Measurements from ENCODE around the gene SUN1. TPM values are rescaled to one million over a fixed set of nuclear protein-coding genes. Genes with fewer than 3 reads are reported as not detected.

SUN1 gene
- total and polyA plus RNA-seq, 2 experiments from 2014 or later: 63.3 to 145 TPM

GRCh38 chr7:856444-857095, 24.3 kb downstream of the SUN1 start:
- Histone ChIP-seq H3K36me3 (ENCODE audit: insufficient read depth) (peaks cover 45% of the 10 kb centered on the region; the same call in 1 of the 2 replicates), H3K4me1 (ENCODE audit: insufficient read depth) (no peaks in the 10 kb centered on the region), H3K79me2 (replicated peaks; ENCODE audit: insufficient read depth) (peaks cover 7% of the 10 kb centered on the region; the same call in 1 of the 2 replicates), H3K9me2 (ENCODE audit: insufficient read depth) (no peaks in the 10 kb centered on the region), H3K27me3 (ENCODE audit: insufficient read depth) (no peaks in the 10 kb centered on the region), H3K4me2 (no peak overlapping the region), H3F3A (replicated peaks; ENCODE audit: low read depth) (no peaks in the 10 kb centered on the region), H4K20me1 (replicated peaks; ENCODE audit: insufficient read depth) (peaks cover 7% of the 10 kb centered on the region), H3K4me3 (no peak overlapping the region), H2AFZ (no peak overlapping the region), H3K27ac (ENCODE audit: low read depth) (no peak overlapping the region)
- no peak overlapping the region for H3K27ac Mint-ChIP-seq
- peaks cover 90% of the 10 kb centered on the region for H3K36me3 Mint-ChIP-seq (ENCODE audit: low read depth)
- H3K4me3 Mint-ChIP-seq: no peak overlapping the region
- no peaks in the 10 kb centered on the region for H3K9me3 Mint-ChIP-seq
- ATAC-seq (no peak), DNase-seq (ENCODE audit: low spot score) (no peak)
- TF ChIP-seq JUNB (IDR thresholded peaks at IDR 0.05; ENCODE audit: unreplicated experiment): no peak
- TF ChIP-seq CTCF (conservative IDR thresholded peaks at IDR 0.05; ENCODE audit: low read depth in 2 of 2): no peak
- no peak for TF ChIP-seq CREB1 (CRISPR knock-in tag; IDR thresholded peaks at IDR 0.05; ENCODE audit: low read depth)
- no peak for TF ChIP-seq EZH2 (IDR thresholded peaks at IDR 0.05; ENCODE audit: low read depth, unreplicated experiment)
- TF ChIP-seq, protein P1, sequence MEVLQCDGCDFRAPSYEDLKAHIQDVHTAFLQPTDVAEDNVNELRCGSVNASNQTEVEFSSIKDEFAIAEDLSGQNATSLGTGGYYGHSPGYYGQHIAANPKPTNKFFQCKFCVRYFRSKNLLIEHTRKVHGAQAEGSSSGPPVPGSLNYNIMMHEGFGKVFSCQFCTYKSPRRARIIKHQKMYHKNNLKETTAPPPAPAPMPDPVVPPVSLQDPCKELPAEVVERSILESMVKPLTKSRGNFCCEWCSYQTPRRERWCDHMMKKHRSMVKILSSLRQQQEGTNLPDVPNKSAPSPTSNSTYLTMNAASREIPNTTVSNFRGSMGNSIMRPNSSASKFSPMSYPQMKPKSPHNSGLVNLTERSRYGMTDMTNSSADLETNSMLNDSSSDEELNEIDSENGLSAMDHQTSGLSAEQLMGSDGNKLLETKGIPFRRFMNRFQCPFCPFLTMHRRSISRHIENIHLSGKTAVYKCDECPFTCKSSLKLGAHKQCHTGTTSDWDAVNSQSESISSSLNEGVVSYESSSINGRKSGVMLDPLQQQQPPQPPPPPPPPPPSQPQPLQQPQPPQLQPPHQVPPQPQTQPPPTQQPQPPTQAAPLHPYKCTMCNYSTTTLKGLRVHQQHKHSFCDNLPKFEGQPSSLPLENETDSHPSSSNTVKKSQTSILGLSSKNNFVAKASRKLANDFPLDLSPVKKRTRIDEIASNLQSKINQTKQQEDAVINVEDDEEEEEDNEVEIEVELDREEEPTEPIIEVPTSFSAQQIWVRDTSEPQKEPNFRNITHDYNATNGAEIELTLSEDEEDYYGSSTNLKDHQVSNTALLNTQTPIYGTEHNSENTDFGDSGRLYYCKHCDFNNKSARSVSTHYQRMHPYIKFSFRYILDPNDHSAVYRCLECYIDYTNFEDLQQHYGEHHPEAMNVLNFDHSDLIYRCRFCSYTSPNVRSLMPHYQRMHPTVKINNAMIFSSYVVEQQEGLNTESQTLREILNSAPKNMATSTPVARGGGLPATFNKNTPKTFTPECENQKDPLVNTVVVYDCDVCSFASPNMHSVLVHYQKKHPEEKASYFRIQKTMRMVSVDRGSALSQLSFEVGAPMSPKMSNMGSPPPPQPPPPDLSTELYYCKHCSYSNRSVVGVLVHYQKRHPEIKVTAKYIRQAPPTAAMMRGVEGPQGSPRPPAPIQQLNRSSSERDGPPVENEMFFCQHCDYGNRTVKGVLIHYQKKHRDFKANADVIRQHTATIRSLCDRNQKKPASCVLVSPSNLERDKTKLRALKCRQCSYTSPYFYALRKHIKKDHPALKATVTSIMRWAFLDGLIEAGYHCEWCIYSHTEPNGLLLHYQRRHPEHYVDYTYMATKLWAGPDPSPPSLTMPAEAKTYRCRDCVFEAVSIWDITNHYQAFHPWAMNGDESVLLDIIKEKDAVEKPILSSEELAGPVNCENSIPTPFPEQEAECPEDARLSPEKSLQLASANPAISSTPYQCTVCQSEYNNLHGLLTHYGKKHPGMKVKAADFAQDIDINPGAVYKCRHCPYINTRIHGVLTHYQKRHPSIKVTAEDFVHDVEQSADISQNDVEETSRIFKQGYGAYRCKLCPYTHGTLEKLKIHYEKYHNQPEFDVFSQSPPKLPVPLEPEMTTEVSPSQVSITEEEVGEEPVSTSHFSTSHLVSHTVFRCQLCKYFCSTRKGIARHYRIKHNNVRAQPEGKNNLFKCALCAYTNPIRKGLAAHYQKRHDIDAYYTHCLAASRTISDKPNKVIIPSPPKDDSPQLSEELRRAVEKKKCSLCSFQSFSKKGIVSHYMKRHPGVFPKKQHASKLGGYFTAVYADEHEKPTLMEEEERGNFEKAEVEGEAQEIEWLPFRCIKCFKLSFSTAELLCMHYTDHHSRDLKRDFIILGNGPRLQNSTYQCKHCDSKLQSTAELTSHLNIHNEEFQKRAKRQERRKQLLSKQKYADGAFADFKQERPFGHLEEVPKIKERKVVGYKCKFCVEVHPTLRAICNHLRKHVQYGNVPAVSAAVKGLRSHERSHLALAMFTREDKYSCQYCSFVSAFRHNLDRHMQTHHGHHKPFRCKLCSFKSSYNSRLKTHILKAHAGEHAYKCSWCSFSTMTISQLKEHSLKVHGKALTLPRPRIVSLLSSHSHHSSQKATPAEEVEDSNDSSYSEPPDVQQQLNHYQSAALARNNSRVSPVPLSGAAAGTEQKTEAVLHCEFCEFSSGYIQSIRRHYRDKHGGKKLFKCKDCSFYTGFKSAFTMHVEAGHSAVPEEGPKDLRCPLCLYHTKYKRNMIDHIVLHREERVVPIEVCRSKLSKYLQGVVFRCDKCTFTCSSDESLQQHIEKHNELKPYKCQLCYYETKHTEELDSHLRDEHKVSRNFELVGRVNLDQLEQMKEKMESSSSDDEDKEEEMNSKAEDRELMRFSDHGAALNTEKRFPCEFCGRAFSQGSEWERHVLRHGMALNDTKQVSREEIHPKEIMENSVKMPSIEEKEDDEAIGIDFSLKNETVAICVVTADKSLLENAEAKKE (CRISPR knock-in tag; IDR thresholded peaks at IDR 0.05): no peak
- TF ChIP-seq, protein P2, sequence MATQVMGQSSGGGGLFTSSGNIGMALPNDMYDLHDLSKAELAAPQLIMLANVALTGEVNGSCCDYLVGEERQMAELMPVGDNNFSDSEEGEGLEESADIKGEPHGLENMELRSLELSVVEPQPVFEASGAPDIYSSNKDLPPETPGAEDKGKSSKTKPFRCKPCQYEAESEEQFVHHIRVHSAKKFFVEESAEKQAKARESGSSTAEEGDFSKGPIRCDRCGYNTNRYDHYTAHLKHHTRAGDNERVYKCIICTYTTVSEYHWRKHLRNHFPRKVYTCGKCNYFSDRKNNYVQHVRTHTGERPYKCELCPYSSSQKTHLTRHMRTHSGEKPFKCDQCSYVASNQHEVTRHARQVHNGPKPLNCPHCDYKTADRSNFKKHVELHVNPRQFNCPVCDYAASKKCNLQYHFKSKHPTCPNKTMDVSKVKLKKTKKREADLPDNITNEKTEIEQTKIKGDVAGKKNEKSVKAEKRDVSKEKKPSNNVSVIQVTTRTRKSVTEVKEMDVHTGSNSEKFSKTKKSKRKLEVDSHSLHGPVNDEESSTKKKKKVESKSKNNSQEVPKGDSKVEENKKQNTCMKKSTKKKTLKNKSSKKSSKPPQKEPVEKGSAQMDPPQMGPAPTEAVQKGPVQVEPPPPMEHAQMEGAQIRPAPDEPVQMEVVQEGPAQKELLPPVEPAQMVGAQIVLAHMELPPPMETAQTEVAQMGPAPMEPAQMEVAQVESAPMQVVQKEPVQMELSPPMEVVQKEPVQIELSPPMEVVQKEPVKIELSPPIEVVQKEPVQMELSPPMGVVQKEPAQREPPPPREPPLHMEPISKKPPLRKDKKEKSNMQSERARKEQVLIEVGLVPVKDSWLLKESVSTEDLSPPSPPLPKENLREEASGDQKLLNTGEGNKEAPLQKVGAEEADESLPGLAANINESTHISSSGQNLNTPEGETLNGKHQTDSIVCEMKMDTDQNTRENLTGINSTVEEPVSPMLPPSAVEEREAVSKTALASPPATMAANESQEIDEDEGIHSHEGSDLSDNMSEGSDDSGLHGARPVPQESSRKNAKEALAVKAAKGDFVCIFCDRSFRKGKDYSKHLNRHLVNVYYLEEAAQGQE (IDR thresholded peaks at IDR 0.05; ENCODE audit: unreplicated experiment): no peak
- no peak for TF ChIP-seq POLR2AphosphoS5 (IDR thresholded peaks at IDR 0.05; ENCODE audit: low read depth)
- TF ChIP-seq, protein P3, sequence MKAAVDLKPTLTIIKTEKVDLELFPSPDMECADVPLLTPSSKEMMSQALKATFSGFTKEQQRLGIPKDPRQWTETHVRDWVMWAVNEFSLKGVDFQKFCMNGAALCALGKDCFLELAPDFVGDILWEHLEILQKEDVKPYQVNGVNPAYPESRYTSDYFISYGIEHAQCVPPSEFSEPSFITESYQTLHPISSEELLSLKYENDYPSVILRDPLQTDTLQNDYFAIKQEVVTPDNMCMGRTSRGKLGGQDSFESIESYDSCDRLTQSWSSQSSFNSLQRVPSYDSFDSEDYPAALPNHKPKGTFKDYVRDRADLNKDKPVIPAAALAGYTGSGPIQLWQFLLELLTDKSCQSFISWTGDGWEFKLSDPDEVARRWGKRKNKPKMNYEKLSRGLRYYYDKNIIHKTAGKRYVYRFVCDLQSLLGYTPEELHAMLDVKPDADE (IDR thresholded peaks at IDR 0.05): no peak
- TF ChIP-seq ZNF114 (CRISPR knock-in tag; IDR thresholded peaks at IDR 0.05): no peak
- TF ChIP-seq STAT1 (IDR thresholded peaks at IDR 0.05; ENCODE audit: unreplicated experiment): no peak
- no peak for TF ChIP-seq ZNF331 (CRISPR knock-in tag; IDR thresholded peaks at IDR 0.05; ENCODE audit: low read depth)
- TF ChIP-seq EZH2phosphoT487 (IDR thresholded peaks at IDR 0.05; ENCODE audit: unreplicated experiment): no peak
- TF ChIP-seq NANOG (IDR thresholded peaks at IDR 0.05; ENCODE audit: borderline replicate concordance): no peak
- no peaks in the 10 kb centered on the region; the same call in 2 of the 3 replicates for H3K4me1 Mint-ChIP-seq
- H3K27me3 Mint-ChIP-seq (ENCODE audit: insufficient read depth, low read depth, poor library complexity): peaks cover 2% of the 10 kb centered on the region

All from GM23338 (cell line).